Thyroid gland (tissue), 4 donors: ENCODE data around the gene RAB11FIP4.

Experiments
- CTCF ChIP-seq, 6 experiments: fragments of 200-600 bp in 3 of 6; fragments of 450-650 bp in 3 of 6; sonication (generic) in 3 of 6; IDR thresholded peaks; one replicate each; pipeline ENCODE4 v1.5.1; 2016 to 2019; ENCODE audit warnings: antibody characterized with exemption in 6 of 6, mild to moderate bottlenecking in 2 of 6, inconsistent platforms in 1 of 6, moderate library complexity in 1 of 6
- POLR2A ChIP-seq, 2 donors: fragments of 450-650 bp; IDR thresholded peaks; one replicate each; pipeline ENCODE4 v1.6.1; 2017; ENCODE audit warnings: antibody characterized with exemption in 2 of 2, mild to moderate bottlenecking in 2 of 2, moderate library complexity in 1 of 2

GRCh38 chr17:31452101-31452500 is 60.6 kb downstream of the RAB11FIP4 start:
- TF ChIP-seq CTCF (IDR thresholded peaks at IDR 0.05): no peak
- TF ChIP-seq POLR2A (IDR thresholded peaks at IDR 0.05): no peak
